BLaER1 treated with 17β-estradiol and CSF1 and Interleukin-3, amounts not matched to agents 10 nM and 100 nM (cell line): Measurements from ENCODE around the gene MVD.

Source experiments
- H3K27ac ChIP-seq, 11 experiments: shearing (Covaris generic); formaldehyde crosslinking; 2 replicates each; pipeline ENCODE4 v1.8.1; 2022
- H3K27me3 ChIP-seq, 11 experiments: shearing (Covaris generic); formaldehyde crosslinking; 2 replicates each; pipeline ENCODE4 v1.8.1; 2022
- H3K36me3 ChIP-seq, 11 experiments: shearing (Covaris generic); formaldehyde crosslinking; 2 replicates each; pipeline ENCODE4 v1.8.1; 2022
- H3K4me1 ChIP-seq, 10 experiments: shearing (Covaris generic); formaldehyde crosslinking; 2 replicates each; pipeline ENCODE4 v1.8.1; 2022
- H3K4me2 ChIP-seq, 11 experiments: shearing (Covaris generic); formaldehyde crosslinking; 2 replicates each; pipeline ENCODE4 v1.8.1; 2022
- H3K4me3 ChIP-seq, 10 experiments: shearing (Covaris generic); formaldehyde crosslinking; 2 replicates each; pipeline ENCODE4 v1.8.1; 2022
- H3K9ac ChIP-seq, 11 experiments: shearing (Covaris generic); formaldehyde crosslinking; 2 replicates each; pipeline ENCODE4 v1.8.1; 2022
- H3K9me3 ChIP-seq, 11 experiments: shearing (Covaris generic); formaldehyde crosslinking; replicated peaks in 1 of 11; 2 replicates each; pipeline ENCODE4 v1.8.1; 2022
- H4K20me1 ChIP-seq, 11 experiments: shearing (Covaris generic); formaldehyde crosslinking; 2 replicates each; pipeline ENCODE4 v1.8.1; 2022
- Cebpa-rat ChIP-seq, 11 experiments: shearing (Covaris generic); IDR thresholded peaks; 2 replicates each; pipeline ENCODE4 v1.8.1; 2022

Gene MVD

GRCh38 chr16:88695218-88695617 lies 32.3 kb upstream of the MVD start:
- Histone ChIP-seq H4K20me1 (peaks cover 6 to 46% (median 15%) of the 10 kb centered on the region in 11 experiments; a peak in 14 of 22 replicates), H3K9me3 (no peaks in the 10 kb centered on the region), H3K4me2 (peak overlapping the region in 5 of 11 experiments; percentile 37 to 100 (median 92); a peak in 7 of 22 replicates), H3K4me3 (no peak overlapping the region), H3K27me3 (no peaks in the 10 kb centered on the region), H3K36me3 (peaks cover 6 to 58% (median 44%) of the 10 kb centered on the region in 11 experiments; a peak in 21 of 22 replicates), H3K4me1 (peaks cover 54 to 100% (median 77%) of the 10 kb centered on the region in 10 experiments), H3K9ac (peak overlapping the region in 6 of 11 experiments; percentile 6 to 35 (median 16); a peak in 3 of 22 replicates), H3K27ac (peak overlapping the region in 1 of 11 experiments; percentile 6; a peak in 1 of 22 replicates)
- TF ChIP-seq Cebpa-rat (IDR thresholded peaks at IDR 0.05) = no peak

- H3K9me3 ChIP-seq = no peaks in the 10 kb centered on the region
- H3K9ac ChIP-seq = peak overlapping the region in 3 of 11 experiments; percentile 16 to 35 (median 17); a peak in 1 of 22 replicates
- peak overlapping the region in 5 of 11 experiments; percentile 37 to 100 (median 92); a peak in 10 of 22 replicates for H3K4me2 ChIP-seq
- H3K27me3 ChIP-seq = no peaks in the 10 kb centered on the region
- H3K36me3 ChIP-seq = peaks cover 6 to 51% (median 37%) of the 10 kb centered on the region in 11 experiments; a peak in 21 of 22 replicates
- H3K27ac ChIP-seq = peak overlapping the region in 1 of 11 experiments; percentile 6; a peak in 1 of 22 replicates
- H3K4me3 ChIP-seq = no peak overlapping the region
- H4K20me1 ChIP-seq = peaks cover under 1 to 45% (median 15%) of the 10 kb centered on the region in 11 experiments; a peak in 14 of 22 replicates
- TF ChIP-seq Cebpa-rat (IDR thresholded peaks at IDR 0.05) = no peak
- H3K4me1 ChIP-seq = peaks cover 46 to 95% (median 69%) of the 10 kb centered on the region in 10 experiments
These were observed 31.6 kb upstream of the MVD start for GRCh38 chr16:88694221-88695087.

- H3K4me1 ChIP-seq = peaks cover 38 to 86% (median 61%) of the 10 kb centered on the region in 10 experiments
- H3K27ac ChIP-seq = no peak overlapping the region
- H3K9me3 ChIP-seq = no peaks in the 10 kb centered on the region
- H3K27me3 ChIP-seq = no peaks in the 10 kb centered on the region
- H3K4me2 ChIP-seq = peak overlapping the region; percentile 77 to 100 (median 90)
- H3K36me3 ChIP-seq = peaks cover 6 to 42% (median 29%) of the 10 kb centered on the region in 11 experiments; a peak in 21 of 22 replicates
- H3K4me3 ChIP-seq = no peak overlapping the region
- peak overlapping the region in 1 of 11 experiments; percentile 33; a peak in 1 of 22 replicates for H3K9ac ChIP-seq
- peaks cover 0 to 43% (median 13%) of the 10 kb centered on the region in 11 experiments; a peak in 14 of 22 replicates for H4K20me1 ChIP-seq
- TF ChIP-seq Cebpa-rat (IDR thresholded peaks at IDR 0.05) = no peak
These were observed 30.7 kb upstream of the MVD start for GRCh38 chr16:88693420-88694177.

GRCh38 chr16:88692861-88693260 lies 30.0 kb upstream of the MVD start:
- peaks cover 6 to 35% (median 21%) of the 10 kb centered on the region in 11 experiments; a peak in 21 of 22 replicates for H3K36me3 ChIP-seq
- H3K4me2 ChIP-seq = peak overlapping the region; percentile 77 to 100 (median 90)
- H3K4me3 ChIP-seq = no peak overlapping the region
- H3K9ac ChIP-seq = peak overlapping the region in 6 of 11 experiments; percentile 4 to 37 (median 21); a peak in 3 of 22 replicates
- H3K27ac ChIP-seq = peak overlapping the region in 3 of 11 experiments; percentile 28 to 64 (median 50); a peak in 2 of 22 replicates
- H3K4me1 ChIP-seq = peaks cover 30 to 79% (median 53%) of the 10 kb centered on the region in 10 experiments
- H3K9me3 ChIP-seq = no peaks in the 10 kb centered on the region
- peaks cover 0 to 36% (median 8%) of the 10 kb centered on the region in 11 experiments; a peak in 13 of 22 replicates for H4K20me1 ChIP-seq
- H3K27me3 ChIP-seq = no peaks in the 10 kb centered on the region
- TF ChIP-seq Cebpa-rat (IDR thresholded peaks at IDR 0.05) = no peak

- peaks cover under 1 to 27% (median 13%) of the 10 kb centered on the region in 11 experiments; a peak in 21 of 22 replicates for H3K36me3 ChIP-seq
These were observed 29.2 kb upstream of the MVD start for GRCh38 chr16:88691924-88692560.

GRCh38 chr16:88691129-88691813 lies 28.4 kb upstream of the MVD start:
- Histone ChIP-seq H3K9ac (peak overlapping the region in 1 of 11 experiments; percentile 26; a peak in 1 of 22 replicates), H3K36me3 (peaks cover 0 to 19% (median 6%) of the 10 kb centered on the region in 11 experiments; a peak in 14 of 22 replicates), H3K4me3 (no peak overlapping the region), H3K4me2 (peak overlapping the region; percentile 77 to 100 (median 90)), H3K27ac (no peak overlapping the region), H4K20me1 (peaks cover 0 to 22% (median 0%) of the 10 kb centered on the region in 11 experiments; a peak in 8 of 22 replicates), H3K27me3 (no peaks in the 10 kb centered on the region), H3K4me1 (peaks cover 29 to 72% (median 51%) of the 10 kb centered on the region in 10 experiments), H3K9me3 (no peaks in the 10 kb centered on the region)
- no peak for TF ChIP-seq Cebpa-rat (IDR thresholded peaks at IDR 0.05)

More at GRCh38 chr16:88691924-88692560, 29.2 kb upstream of the MVD start:
- peaks cover 0 to 28% (median 1%) of the 10 kb centered on the region in 11 experiments; a peak in 8 of 22 replicates for H4K20me1 ChIP-seq
- peak overlapping the region in 8 of 11 experiments; percentile 25 to 64 (median 37); a peak in 13 of 22 replicates for H3K27ac ChIP-seq
- no peaks in the 10 kb centered on the region for H3K27me3 ChIP-seq
- H3K4me2 ChIP-seq = peak overlapping the region; percentile 77 to 100 (median 90)
- no peak for TF ChIP-seq Cebpa-rat (IDR thresholded peaks at IDR 0.05)
- peaks cover 24 to 74% (median 47%) of the 10 kb centered on the region in 10 experiments for H3K4me1 ChIP-seq
- no peaks in the 10 kb centered on the region for H3K9me3 ChIP-seq
- peak overlapping the region in 9 of 11 experiments; percentile 0 to 49 (median 23); a peak in 7 of 22 replicates for H3K9ac ChIP-seq
- peak overlapping the region in 2 of 10 experiments; percentile 11 to 35; a peak in 4 of 20 replicates for H3K4me3 ChIP-seq

GRCh38 chr16:88690341-88691128 lies 27.6 kb upstream of the MVD start:
- peak overlapping the region in 7 of 11 experiments; percentile 80 to 100 (median 91); a peak in 10 of 22 replicates for H3K4me2 ChIP-seq
- no peak for TF ChIP-seq Cebpa-rat (IDR thresholded peaks at IDR 0.05)
- H3K9ac ChIP-seq = peak overlapping the region in 1 of 11 experiments; percentile 26; a peak in 1 of 22 replicates
- H4K20me1 ChIP-seq = peaks cover 0 to 15% (median 0%) of the 10 kb centered on the region in 11 experiments; a peak in 4 of 22 replicates
- H3K27me3 ChIP-seq = peaks cover 0 to 2% (median 0%) of the 10 kb centered on the region in 11 experiments; a peak in 5 of 22 replicates
- H3K27ac ChIP-seq = no peak overlapping the region
- peaks cover 0 to 12% (median 0%) of the 10 kb centered on the region in 11 experiments; a peak in 8 of 22 replicates for H3K36me3 ChIP-seq
- H3K4me1 ChIP-seq = peaks cover 32 to 70% (median 51%) of the 10 kb centered on the region in 10 experiments
- no peak overlapping the region for H3K4me3 ChIP-seq
- H3K9me3 ChIP-seq = no peaks in the 10 kb centered on the region
